ENCODE data around the gene CDX2.

The CDX2 gene

DNA sequence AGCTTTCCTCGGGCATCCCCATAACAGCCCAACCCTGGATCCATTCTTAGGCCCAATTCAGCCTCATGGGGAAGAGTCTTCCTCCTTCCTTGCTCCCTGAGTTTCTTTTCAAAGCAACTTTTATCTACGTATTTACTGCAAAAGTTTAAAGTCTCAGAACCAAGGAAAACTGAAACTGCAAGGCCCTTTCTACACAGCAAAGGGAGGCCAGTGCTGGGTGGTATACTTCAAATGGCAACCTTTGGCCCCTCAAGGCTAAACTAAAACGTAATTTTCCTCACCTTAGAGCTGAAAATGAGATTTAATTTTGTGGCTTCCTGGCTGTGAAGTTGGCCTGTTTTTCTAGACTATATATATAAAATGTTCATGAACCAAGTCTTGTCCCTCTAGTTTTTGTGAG, 5.6 kb downstream of the CDX2 start:
- TF ChIP-seq, protein P1, sequence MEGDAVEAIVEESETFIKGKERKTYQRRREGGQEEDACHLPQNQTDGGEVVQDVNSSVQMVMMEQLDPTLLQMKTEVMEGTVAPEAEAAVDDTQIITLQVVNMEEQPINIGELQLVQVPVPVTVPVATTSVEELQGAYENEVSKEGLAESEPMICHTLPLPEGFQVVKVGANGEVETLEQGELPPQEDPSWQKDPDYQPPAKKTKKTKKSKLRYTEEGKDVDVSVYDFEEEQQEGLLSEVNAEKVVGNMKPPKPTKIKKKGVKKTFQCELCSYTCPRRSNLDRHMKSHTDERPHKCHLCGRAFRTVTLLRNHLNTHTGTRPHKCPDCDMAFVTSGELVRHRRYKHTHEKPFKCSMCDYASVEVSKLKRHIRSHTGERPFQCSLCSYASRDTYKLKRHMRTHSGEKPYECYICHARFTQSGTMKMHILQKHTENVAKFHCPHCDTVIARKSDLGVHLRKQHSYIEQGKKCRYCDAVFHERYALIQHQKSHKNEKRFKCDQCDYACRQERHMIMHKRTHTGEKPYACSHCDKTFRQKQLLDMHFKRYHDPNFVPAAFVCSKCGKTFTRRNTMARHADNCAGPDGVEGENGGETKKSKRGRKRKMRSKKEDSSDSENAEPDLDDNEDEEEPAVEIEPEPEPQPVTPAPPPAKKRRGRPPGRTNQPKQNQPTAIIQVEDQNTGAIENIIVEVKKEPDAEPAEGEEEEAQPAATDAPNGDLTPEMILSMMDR (IDR thresholded peaks at IDR 0.05; ENCODE audit: low read depth, low read length): no peak
- no peak overlapping the region for H3K4me3 ChIP-seq (ENCODE audit: low read depth, low read length)

DNA sequence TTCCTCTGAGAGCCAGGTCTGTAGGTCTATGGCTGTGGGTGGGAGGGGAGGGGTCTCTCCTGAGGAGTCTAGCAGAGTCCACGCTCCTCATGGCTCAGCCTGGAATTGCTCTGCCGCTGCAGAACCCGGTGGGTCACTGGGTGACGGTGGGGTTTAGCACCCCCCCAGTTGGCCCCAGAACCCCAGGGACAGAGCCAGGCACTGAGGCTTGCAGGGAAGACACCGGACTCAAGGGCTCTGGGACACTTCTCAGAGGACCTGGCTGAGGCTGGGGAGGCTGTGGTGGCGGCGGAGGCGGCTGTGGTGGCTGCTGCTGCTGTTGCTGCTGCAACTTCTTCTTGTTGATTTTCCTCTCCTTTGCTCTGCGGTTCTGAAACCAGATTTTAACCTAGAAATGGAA, 6.1 kb downstream of the CDX2 start:
- TF ChIP-seq, protein P1 (IDR thresholded peaks at IDR 0.05; ENCODE audit: low read depth, low read length): no peak
- H3K4me3 ChIP-seq (ENCODE audit: low read depth, low read length): no peak overlapping the region

DNA sequence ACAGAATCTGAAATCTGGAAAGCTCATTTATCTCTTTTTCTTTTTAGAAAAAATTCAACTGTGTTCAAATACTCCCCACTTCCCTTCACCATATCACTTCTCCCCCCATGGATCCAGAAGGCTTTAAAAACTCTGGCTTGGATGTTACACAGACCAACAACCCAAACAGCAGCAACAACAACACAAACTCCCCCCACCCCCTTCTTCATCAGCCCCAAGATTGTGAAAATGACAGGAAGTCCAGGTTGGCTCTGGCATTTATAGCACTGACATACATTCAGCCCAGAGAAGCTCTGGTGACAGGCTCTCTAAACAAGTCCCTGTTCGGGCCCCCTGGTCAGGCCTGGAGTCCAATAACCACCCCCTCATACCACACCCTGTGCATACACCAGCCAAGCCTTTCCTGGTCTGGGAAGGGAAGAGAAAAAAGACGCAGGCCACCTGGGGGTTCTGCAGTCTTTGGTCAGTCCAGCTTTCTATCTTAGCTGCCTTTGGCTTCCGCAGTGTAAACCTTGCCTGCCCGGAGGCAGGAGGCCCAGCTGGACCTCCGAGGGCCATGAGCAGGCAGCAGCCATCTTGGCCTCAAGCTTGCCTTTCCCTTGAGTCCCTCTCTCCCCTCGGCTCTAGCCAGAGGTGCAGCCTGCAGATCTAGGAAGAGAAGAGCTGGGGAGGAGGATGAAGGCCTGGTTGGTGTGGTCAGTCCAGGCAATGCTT, 6.8 kb downstream of the CDX2 start:
- no peak overlapping the region for H3K4me3 ChIP-seq (ENCODE audit: low read depth, low read length)
- TF ChIP-seq, protein P1 (IDR thresholded peaks at IDR 0.05; ENCODE audit: low read depth, low read length): no peak

DNA sequence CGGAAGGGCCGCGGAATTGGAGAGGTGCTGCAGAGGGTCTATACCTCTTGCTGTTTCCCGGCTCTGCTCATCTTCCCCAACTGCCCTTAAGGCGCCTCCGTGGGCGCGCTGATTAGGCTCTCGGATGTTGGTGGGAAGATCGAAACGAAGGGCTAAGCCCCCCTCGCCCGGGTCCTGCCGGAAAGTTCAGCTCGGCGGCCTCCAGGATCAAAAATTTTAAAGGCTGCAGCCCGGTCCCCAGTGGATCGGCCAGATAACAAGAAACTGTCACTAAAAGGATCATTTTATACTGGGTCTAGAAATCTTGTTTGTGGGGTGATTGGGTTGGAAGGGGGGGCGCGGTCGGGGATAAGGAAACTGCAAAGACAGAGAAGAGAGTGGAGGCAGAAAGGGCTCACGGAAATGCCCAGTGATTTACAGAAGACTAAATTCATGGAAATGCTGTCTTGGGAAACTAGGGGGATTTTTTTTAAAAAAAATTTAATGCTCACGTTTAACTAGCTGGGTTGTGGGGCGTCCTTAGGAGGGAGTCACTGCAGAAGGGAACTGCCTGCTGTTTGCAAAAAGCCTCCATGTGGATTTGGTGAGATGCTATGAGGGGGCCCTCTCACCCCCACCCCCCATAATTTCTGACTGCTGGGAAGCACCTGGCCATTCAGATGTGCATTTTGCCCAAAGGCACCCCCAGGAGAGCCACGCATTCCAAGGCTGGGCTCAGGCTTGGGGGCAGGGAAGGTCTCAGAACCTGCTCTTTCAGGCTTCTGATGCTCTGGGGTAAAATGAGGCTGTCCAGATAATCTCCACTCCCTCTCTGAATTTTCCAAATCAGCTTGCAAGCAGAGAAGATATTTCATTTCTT, 7.7 kb downstream of the CDX2 start:
- TF ChIP-seq, protein P1 (IDR thresholded peaks at IDR 0.05; ENCODE audit: low read depth, low read length): no peak
- no peak overlapping the region for H3K4me3 ChIP-seq (ENCODE audit: low read depth, low read length)

DNA sequence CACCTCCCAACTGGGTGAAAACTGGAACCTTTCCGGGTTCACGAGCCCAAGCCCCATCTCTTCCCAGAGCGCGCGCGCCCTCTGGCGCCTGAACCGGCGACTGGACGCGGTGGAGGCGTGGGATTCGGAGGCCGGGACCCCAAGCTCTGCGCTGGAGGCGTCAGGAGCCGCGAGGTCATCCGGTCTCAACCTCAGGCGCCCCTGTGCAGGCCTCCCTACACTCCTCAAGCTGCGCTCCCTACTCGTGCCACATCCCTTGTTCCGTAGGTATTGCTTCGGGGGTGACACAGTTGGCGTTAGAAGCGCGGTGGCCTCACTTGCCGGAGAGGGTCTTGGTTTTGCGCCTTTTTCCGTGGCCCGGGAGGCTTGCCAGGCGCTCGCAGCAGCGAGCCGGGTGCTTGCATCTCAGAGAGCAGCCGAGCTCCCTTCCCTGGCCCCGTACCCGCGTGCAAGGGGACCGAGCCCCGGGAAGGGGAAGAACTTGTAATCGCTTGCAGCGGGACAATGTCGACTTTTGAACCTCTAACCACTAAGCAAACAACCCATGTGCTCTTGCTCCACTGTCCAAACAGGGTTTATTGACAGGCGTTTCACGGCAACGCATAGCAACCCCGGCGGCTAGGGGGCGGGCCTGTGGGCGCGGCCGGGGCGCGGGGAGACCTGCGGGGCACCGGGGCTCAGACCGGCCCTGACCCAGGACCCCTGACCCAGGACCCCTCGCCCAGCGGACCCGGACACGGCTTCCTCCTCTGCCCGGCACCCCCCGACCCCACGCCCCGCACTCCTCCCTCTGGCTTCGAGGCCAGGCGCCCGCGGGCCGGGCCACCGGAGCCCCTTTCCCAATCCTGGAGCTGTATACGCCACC, 8.5 kb downstream of the CDX2 start:
- TF ChIP-seq, protein P1 (IDR thresholded peaks at IDR 0.05; ENCODE audit: low read depth, low read length): no peak
- H3K4me3 ChIP-seq (ENCODE audit: low read depth, low read length): 0 out of 2 replicates have a peak overlapping the region, but pooled peaks have one; percentile 6

DNA sequence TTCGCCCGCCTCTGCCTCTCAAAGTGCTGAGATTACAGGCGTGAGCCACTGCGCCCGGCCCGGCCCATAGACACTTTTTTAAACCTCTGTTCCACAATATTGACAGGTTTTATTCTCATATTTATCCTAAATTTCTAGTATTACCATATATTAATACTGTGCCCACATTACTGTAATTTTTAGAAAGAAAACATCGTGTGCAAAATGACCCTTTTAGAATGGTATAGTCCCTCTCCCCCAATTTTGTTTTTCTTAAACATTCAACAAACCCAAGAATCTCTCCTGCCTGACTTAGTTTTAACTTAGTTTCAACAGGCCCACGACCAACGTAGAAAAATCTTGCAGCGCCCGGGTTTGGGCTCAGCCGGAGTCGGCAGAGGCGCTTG, 9.1 kb downstream of the CDX2 start:
- TF ChIP-seq, protein P1 (IDR thresholded peaks at IDR 0.05; ENCODE audit: low read depth, low read length): no peak
- 0 out of 2 replicates have a peak overlapping the region, but pooled peaks have one; percentile 6 for H3K4me3 ChIP-seq (ENCODE audit: low read depth, low read length)

Measured in WI38 (cell line).